GM19193 (cell line): Measurements from ENCODE around the gene CEP164.

Source experiments
- POLR2A ChIP-seq: IDR thresholded peaks from 4 replicates; pipeline ENCODE4 v1.6.1; 2011; ENCODE audit not compliant: insufficient read depth, insufficient read length; ENCODE audit errors: extremely low read depth

Gene CEP164

GRCh38 chr11:117318738-117319137 lies 8.9 kb upstream of the CEP164 start:
- no peak for TF ChIP-seq POLR2A

- TF ChIP-seq POLR2A: no peak
Measured at GRCh38 chr11:117319214-117319840, 8.3 kb upstream of the CEP164 start.

GRCh38 chr11:117328375-117329010 lies 839 bp downstream of the CEP164 start:
- TF ChIP-seq POLR2A: no peak

GRCh38 chr11:117332843-117333242 lies 5.2 kb downstream of the CEP164 start:
- no peak for TF ChIP-seq POLR2A

DNA sequence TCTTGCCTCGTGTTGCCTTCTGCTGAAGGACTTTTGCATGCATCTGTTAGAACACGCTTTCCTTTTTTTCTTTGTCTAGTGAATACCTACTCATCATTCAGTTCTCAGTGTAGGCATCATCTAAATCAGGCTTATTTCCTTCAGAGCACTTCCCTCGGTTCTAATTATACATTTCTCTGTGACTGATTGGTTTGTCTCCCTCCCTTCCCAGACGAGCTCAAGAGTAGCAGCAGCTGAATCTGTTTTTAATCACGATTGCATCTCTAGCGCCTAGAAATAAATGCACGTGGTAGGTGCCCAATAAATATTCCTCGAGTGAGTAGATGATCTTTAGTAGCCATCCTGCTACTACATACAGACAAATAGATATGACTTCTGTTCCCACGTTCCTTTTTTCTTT lies 6.3 kb downstream of the CEP164 start:
- TF ChIP-seq POLR2A: no peak

DNA sequence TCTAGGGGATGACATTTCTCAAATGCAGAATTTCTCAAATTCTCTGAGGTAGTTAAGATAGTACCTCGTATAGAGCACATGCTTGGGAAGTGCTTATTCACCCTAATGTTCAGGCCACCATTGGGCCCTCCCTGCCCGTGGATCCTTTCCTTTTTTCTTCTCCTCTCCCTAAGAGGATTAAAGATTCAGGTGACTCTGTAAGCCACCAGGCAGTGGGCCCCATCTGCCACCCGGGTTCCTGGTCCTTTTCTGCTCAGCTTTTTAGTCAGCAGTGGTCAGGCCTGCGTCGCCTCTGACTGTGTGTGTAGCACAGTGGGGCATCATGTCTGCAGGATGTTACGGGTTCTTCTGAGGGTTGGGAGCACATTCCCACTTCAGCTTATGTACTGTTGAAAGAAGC lies 7.2 kb downstream of the CEP164 start:
- no peak for TF ChIP-seq POLR2A

DNA sequence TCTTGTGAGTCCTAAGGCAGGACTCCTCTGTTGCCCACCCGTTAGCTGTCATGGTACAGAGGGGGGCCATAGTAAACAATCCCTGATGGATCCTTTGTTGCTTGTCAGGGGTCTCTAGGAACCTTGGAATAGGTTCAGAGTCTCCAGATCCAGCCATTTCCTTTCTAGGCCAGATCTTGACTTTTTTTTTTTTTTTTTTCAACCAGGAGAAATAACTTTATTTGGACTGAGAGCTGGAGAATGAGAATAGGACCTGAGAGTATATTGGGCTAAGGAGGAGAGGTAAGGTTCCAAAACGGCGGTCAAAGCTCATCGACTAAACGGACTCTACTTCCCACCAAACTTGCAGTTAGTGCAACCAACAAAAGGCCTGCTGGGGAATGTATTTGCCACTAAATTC lies 7.7 kb downstream of the CEP164 start:
- no peak for TF ChIP-seq POLR2A

DNA sequence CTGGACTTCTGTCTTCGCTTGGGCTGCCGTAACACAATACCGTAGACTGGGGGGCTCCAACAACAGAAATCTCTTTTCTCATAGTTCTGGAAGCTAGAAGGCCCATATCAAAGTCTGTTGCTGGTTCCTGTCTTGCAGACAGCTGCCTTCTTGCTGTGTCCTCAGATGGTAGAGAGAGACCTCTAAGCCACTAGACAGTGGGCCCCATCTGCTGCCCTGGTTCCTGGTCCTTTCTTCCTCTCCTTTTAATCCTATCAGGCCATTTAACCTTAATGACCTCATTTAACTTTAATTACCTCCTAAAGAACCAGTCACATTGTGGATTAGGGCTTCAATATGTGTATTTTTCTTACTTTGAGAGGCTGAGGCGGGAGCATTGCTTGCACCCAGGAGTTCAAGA lies 9.4 kb downstream of the CEP164 start:
- no peak for TF ChIP-seq POLR2A

GRCh38 chr11:117345039-117345438 lies 17.4 kb downstream of the CEP164 start:
- no peak for TF ChIP-seq POLR2A

- no peak for TF ChIP-seq POLR2A
Measured at GRCh38 chr11:117354550-117354949, 26.9 kb downstream of the CEP164 start.

- TF ChIP-seq POLR2A: no peak
Measured at GRCh38 chr11:117356126-117356890, 28.7 kb downstream of the CEP164 start.

GRCh38 chr11:117361432-117361831 lies 33.8 kb downstream of the CEP164 start:
- no peak for TF ChIP-seq POLR2A

- no peak for TF ChIP-seq POLR2A
Measured at GRCh38 chr11:117366248-117366647, 38.6 kb downstream of the CEP164 start.

DNA sequence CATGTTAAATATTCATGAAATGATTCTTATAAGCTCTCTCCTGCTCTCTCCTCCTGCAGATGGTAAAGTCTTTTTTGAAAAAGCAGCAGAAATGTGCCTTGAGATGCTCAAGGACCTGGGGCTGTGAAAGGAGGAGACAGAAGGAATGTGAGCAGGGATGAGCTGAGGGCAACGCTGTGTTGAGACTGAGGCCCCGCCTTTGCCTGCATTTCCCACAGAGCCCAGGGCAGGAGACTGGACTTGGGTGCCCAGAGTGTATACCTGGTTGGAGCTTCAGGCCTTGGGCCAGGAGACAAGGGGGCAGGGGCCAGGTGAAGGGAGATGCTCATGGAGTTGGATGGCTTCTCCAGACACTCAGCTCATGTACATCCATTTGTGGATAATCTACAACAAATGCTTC lies 39.2 kb downstream of the CEP164 start:
- no peak for TF ChIP-seq POLR2A

- TF ChIP-seq POLR2A: no peak
Measured at GRCh38 chr11:117369534-117369933, 41.9 kb downstream of the CEP164 start.

GRCh38 chr11:117371453-117371852 lies 43.8 kb downstream of the CEP164 start:
- TF ChIP-seq POLR2A: no peak
